GM21619 (cell line): ENCODE measurements around the gene BDKRB2.

Source experiments
- ATAC-seq: cut with Tn5 transposase; IDR thresholded peaks from one replicate; pipeline ENCODE4 v1.9.1; 2021; ENCODE audit not compliant: unreplicated experiment

Gene BDKRB2

DNA sequence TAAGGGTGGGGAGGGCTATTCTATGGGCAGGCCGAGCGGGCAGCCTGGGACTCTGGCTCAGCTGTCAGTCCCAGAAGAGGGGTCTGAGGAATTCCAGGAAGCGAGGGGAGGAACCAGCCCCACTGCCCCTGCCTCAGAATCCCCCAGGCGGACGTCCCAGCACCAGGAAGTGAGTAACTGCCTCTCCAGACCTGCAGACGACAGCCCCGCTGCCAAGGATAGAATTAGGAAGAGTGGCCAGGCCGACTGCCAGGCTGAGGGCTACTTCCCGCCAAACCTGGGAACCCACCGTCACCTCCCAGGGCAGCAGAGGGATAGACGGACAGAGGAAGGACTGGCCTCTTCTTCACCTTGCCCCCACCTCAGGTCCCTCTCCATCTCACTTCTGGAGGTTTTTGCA is 6.7 kb upstream of the BDKRB2 start:
- ATAC-seq = no peak

DNA sequence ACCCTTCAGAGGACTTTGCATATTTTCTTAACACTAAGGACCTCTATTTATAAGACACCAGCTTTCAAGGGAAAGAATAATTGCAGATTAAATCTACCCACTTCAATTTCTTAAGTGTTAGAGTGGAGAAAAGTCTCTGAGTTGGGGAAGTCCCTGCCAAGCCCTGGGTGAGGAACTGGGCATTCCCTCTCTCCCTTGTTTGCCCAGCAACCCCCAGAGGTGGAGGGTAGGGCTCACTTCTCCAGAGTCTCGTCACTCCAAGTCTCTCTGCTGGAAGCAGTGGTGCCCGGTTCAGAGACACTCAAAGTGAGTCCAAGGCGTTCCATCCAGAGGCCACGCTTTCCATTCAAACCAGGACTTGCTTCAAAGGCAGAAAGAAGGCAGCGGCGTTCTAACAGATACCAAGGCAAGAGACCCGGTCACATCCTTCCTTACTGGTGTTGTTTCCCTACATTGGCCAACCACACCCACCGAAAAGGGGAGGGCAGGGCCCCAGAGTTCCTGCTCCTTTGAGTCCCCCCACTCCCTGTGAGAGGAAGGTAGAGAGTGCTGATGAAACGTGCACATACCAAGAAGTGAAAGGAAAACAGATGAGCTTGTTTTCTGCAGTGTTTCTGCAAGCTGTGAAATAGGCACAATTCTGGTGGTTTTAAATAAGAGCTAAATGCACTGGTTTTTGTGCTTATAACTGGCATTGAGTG is 6.1 kb upstream of the BDKRB2 start:
- no peak for ATAC-seq

DNA sequence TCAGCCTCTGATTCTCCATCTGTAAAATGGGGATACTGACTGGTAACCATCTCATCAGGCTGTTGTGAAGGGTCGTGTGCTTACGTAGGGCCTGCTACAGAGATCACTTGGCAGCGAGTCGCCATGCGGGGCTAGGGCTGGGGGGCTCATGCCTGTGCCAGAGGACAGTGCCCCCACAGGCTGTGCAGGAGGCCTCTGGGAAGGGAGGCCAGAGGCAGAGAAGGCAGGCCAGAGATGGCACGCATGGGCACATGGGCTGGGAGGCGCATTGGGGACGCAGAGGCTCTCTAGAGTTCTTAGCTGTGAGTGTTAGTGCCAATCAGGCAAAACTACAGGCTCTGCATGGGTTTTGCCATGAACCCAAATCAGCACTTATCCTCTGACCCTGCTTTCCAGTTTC is 3.5 kb upstream of the BDKRB2 start:
- no peak for ATAC-seq

DNA sequence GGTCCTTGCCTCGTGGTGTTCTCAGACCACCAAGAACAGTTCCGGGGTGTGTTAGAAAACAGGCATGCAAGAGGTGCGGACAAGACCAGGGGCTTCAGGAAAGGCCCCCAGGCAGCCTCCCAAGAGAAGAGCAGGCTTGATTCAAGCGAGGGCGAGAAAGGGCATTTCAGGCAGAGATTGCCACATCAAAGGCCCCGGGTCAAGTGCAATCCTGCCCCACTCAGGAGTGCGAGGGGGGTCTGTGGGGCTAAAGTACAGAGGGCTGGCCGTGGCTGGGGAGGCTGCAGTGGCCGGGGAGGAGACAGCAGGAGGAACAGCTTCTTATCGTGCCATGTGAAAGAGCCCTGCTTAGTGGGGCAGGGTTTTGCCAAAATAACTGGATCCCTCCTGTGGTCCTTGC is 2.7 kb upstream of the BDKRB2 start:
- ATAC-seq = no peak

DNA sequence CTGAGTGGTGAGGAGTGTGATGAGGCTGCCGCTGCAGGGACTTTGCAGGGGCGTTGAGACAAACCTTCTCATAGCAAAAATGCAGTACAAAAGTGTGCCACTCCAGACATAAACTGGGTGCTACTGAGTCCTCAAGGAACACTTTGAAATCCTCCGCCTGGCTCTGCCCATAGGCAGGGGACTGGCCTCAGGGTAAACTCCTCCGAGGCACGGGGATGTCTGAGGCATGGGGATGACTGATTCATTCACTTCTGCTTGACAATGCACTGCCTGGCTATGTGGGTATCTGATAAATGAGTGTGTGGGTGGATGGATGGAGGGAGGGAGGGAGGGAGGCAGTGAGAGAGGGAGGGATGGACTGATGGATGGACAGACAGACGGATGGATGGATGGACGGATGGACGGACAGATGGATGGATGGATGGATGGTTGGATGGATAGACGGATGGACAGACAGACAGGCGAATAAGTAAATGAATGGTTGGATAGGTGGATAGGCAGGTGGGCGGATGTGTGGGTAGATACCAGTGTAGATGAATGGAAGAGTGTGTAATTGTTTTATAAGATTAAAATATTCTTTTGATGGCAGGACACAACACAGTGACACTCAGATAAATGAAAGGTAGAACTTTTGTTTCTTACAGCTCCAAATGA is 2.1 kb upstream of the BDKRB2 start:
- no peak for ATAC-seq

DNA sequence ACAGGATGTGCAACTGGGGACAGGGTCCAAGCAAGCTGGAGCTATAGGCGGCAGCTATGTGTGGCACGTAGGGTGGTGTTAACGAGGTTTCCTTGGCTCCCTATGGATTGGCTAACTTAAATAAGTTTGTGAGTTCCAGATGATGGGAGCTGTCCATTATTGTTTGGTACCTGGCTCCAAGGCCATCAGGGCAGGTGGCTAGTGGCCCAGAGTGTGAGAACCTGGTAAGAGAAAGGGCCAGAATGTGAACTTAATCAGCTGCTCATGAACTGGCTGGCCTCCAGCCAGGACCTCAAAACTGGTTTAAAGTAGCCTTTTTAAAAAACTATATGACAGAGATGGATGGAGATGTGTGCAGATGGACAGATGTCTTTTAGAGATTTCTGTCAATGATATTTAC is 1.5 kb upstream of the BDKRB2 start:
- ATAC-seq = no peak

DNA sequence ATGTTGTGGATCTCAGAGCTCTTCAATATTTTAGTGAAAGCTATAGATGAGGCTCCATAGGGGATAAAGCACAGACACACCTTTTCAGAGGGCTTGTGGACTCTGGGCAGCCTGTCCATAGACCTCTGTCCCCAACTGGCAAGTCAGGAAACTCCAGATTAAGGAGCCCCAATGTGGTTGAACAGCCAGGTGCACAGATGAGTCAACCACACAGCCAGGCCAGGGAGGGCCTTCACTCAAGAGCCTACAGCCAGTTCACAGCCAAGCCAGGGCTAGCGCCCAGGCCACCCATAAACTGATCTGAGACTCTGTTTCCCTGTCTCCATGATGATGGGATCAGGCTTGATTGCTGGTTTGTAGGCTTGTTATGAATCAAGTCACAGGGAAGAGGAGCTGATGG is 1.0 kb upstream of the BDKRB2 start:
- no peak for ATAC-seq

DNA sequence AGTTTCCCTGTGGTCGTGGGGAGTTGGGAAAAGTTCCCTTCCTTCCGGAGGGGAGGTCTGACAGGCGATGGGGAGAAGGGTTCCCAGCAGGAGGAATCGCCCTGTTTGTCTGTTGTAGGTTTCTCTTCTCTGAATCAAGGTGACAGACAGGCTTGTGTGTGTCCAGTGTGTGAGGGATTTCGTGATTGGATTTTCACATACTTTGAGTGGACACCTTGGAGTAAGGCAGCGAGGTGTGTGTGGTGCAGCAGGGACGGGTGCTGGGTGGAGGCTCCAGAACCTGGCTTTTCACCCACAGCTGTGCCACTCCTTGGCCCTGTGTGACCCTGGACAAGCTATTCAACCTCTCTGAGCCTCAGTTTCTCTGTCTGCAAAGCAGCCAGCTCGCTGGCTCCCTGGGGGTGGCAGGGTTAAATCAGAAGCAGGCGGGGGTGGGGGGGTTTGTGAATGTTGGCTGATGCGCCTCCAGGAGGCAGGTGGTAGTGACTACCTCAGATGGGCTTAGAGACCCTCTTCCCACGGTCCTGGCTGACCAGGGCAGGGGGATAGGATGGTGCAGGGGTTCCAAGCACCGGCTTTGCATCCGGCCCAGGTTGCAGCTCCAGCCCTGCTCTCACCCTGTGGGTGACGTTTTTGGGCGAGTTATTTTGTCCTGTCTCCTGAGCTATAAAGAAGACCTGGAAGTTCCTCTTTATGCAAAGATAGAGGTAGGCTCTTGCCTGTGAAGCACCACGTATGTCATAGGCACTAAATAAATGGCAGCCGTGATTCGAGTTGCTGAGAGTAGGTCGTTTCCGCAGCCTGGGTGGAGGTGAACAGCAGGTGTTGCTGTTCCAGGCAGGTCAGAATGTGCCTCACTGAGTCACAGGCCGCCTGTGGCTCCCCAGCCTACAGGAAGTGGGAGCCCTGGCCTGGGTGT is 679 bp downstream of the BDKRB2 start:
- ATAC-seq = no peak

DNA sequence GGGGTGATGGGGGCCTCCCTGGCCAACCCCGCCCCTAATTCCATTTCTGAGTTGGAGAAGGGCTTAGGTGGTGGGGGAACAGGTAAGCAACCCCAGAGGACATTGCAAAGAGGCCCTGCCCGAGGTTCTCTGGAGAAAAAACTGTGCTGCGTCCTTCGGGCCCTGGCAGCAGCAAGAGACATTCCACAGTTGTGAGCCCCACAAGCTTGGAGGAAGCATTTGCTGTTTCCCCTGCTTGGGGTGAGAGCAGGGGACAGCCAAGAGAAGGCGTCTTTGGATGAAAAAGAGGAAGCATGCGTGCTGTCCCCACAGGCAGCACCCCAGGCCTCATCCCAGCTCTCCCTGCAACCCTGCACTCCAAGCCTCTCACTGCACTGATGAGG is 1.3 kb downstream of the BDKRB2 start:
- no peak for ATAC-seq

DNA sequence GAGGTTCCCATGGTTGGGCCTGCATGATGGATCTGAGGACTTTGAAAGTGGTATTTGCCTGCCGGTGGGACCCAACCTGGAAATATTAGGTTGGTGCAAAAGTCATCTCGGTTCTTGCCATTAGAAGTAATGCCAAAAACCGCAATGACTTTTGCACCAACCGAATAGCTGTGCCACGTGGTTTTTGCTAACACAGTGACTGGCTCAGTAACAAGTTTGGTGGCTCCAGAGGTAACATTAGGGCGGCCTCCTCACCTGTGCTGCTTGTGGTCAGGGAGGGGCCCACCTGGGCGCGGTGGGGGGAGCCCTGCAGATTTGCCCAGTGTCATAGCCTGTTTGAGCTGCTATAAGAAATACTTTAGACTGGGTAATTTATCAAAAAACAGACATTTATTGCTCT is 1.8 kb downstream of the BDKRB2 start:
- no peak for ATAC-seq

DNA sequence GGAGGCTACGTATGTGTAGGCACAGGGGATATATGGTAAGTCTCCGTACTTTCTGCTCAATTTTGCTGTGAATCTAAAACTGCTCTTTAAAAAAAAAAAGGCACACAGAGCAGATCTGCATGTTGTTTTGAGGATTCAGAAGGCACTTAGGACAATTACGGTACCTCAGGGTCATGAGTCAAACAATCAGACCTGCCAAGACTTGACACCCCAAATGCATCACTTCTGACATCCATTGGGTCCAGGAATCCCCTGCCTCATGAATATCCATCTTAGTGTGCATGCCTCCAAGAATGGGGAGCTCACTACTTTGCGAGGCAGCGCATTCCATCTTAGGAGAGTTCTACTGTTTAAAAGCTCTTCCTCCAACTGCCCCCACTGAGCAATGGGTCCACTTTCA is 3.0 kb downstream of the BDKRB2 start:
- no peak for ATAC-seq

DNA sequence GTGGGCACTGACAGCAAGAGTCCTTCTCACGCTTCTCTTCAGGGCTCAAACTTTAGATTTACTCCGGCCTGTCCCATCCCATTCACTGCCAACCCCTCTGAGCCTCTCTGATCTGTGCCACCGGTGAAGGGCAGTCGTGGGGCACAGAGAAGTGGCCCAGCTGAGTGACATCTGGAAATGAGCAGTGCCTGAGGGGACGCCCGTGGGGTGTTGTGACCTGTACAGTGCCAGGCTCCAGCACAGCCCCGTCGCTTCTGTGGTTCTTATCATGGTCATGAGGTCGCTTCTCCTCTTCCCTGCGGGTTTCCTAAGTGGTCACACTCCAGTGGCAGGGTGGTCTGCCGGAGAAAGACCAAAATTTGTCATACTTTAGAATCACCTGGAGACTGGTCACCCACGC is 4.1 kb downstream of the BDKRB2 start:
- no peak for ATAC-seq

DNA sequence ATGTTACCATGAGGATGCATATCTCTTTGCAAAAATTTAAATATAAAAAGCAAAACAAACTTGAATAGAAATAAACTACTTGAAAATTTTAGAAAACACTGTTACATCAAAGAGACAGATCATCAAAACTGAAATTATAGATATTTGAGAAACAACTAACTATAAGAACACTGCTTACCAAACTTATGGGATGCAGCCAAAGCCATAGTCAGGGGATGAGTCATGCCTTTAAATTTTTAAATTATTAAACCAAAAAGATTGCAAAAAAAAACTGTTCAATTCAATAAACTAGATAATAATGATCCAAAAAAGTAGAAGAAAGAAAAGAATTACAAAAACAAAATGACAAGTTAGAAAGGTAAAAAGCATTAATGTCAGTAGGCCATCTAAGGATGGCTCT is 7.5 kb downstream of the BDKRB2 start:
- ATAC-seq = no peak

DNA sequence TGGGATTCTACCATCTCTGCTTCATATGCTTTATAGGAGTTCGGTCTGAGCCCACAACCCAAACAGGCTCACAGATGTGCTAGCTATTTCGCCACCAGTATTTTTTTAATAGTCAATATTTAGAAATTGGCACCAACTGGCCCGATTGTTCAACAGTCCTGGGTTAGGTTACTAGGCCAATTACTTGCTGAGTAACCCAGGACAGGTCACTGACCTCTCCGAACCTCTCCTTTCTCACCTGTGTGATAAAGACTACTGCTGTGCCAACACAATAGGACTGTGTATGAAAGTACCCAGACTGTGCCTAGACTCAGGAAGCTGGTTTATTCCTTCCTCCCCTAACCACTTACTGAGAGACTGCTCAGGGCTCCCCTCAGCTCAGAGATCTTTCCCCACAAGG is 8.3 kb downstream of the BDKRB2 start:
- ATAC-seq = no peak

DNA sequence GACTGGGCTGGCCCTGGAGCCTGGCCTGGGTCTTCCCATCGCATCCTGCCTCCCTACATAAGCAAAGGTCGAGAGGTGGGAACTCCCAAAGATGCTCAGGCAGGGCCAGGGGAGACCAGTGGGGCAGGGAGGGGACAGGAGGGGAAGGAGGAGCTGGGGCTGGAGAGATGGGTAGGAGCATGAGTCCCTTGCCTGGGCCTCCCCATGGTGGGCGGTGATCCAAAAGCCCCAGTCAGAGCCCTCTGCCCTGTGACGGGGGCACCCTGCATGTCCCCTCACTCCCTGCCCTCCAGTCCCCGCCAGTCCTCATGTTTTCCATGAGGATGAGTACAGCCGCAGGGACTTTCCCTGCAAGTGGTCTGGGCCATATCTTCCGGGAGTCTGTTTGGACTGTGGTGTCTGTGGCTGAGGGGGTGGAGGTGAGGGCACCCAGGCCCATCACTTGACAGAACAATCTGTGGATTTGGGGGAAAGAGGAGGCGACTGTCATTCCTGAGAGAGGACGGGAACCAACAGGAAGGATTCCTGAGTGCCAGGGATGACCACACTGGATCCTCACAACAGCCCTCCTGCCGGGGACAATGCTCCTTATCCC is 9.3 kb downstream of the BDKRB2 start:
- ATAC-seq = no peak

DNA sequence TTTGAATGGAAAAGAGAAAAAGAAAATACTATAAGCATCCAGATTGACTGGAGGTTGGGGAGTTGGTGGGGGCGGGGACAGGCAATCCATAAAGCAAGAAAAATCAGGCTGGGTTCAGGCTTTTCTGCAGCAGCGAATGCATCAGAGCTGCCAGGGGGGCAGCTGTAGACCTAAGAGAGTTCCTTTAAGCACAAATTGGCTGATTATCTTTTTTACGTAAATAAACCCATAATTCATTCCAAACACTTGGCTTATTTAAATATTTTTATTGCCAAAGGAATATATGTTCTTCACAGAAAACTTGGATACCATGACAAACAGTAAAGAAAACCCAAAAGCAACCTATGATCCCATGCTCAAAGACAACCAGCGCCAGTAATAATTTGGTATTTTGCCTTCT is 10.2 kb downstream of the BDKRB2 start:
- no peak for ATAC-seq

DNA sequence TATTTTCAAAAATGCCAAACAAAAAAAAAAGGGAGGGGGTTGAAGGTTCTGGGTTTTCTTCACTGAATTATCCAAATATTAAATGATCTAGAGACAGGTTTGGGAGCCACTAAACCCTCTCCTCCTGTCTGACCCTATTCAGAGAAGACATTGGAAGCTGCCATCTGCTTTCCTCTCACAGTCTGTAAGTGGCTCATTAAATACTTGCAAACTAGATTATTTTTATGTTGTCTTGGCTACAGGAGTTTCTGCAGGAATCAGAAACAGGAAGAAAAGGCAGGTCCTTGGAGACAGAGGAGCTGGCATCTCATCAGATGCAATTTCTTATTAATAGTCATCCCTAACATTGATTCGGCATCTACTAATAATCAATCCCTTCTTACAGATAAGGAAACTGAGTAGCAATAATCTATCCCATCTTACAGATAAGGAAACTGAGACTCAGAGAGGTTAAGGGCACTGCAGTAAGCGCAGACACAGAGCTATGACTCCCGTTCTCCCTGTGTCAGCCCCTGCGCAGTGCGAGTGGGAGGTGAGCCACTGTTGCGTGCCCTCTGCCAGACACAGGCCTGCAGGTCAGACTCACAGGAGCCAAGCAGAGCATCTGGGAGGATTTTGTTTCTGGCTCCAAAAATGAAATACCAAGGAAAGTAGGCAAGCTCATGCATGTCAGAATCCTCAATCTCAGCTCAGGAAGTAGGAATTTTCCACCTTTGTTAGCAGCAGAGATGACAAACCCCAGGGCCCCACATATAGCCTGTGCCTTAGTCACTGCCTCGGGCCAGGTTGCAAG is 11.0 kb downstream of the BDKRB2 start:
- no peak for ATAC-seq

DNA sequence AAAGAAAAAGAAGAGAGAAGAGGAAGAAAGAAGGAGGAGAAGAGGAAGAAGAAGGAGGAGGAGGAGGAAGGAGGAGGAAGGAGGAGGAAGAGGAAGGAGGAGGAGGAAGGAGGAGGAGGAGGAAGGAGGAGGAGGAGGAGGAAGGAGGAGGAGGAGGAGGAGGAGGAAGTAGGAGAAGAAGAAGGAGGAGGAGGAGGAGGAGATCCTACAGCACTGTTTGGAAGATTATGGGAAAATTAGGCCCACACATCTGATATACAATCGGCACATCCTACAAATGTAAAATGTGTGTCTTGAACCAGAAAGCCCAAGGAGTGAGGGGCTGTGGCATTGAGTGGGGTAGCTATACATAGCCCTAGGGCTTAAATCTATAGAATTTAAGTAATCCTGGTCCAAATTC is 12.0 kb downstream of the BDKRB2 start:
- ATAC-seq = no peak

DNA sequence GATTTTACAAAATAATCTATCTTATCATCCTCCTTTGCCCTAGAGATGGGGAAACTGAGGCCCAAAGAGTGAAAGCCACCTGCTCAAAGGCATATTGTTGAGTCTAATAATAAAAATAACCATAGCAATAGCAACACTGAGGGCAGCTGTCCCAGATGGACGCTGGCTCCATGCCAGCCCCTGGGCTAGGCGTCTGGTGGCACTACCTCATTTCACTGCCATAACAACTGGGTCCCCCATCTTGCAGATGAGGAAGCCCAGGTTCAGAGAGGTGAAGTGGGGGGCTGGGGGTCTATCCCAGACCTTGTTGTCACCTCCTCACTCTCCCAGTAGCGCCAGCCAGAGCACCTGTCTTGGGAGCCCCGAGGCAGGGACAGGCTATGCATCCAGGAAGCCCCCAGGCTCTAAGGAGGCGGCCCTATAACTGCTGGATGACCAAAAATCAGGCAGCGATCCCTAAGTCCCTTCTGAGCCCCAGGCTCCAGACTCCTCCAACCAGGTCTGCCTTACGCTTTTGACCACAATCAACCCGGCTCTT is 12.8 kb downstream of the BDKRB2 start:
- no peak for ATAC-seq

DNA sequence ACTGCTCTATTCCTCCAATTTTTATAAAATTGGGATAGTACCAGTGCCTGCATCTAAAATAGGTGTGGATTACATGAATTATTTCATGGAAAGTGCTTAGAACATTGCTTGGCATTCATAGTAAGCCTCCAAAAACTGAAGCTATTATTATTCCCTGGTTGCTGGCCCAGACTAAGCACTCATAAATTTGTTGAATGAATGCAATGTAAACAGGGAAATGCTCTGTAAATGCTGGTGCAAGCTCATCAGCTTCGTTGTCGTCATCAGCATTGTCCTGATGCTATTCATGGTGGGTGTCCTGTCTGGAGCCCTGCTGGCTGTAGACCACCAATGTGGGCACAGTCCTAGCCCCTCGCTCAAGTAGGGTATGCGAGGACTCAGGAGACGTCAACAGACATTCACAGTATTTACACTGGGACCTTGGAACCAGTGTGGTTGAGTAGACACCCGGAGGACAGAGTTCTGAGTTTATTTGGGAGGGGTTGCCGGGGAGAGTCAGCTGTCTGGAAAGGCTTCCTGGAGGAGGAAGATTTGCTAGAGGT is 16.5 kb downstream of the BDKRB2 start:
- ATAC-seq = no peak
